ENCODE results near the gene IL18BP. TPM values are rescaled to one million over a fixed set of nuclear protein-coding genes. Genes with fewer than 3 reads are reported as not detected.

IL18BP gene
- total RNA-seq, 2 donors from 2014 or later: 0.59 to 3.0 TPM

- peaks cover 0 to 10% of the 10 kb centered on the region in 2 donors for H3K4me1 ChIP-seq
- H3K4me3 ChIP-seq: no peak overlapping the region
- H3K27ac ChIP-seq: no peak overlapping the region
- DNase-seq (ENCODE audit: low spot score): no peak
- H3K36me3 ChIP-seq: peaks cover 79% of the 10 kb centered on the region
- no peaks in the 10 kb centered on the region for H3K27me3 ChIP-seq
- no peaks in the 10 kb centered on the region for H3K9me3 ChIP-seq
- no peak for TF ChIP-seq CTCF (IDR thresholded peaks at IDR 0.05)
These were observed 6.0 kb downstream of the IL18BP start for GRCh38 chr11:72004515-72005346.

- H3K4me1 ChIP-seq: peaks cover 0 to 6% of the 10 kb centered on the region in 2 donors
- TF ChIP-seq CTCF (IDR thresholded peaks at IDR 0.05): no peak
- no peaks in the 10 kb centered on the region for H3K9me3 ChIP-seq
- no peak overlapping the region for H3K4me3 ChIP-seq
- H3K27me3 ChIP-seq: no peaks in the 10 kb centered on the region
- DNase-seq (ENCODE audit: low spot score): no peak
- H3K27ac ChIP-seq: no peak overlapping the region
- peaks cover 88% of the 10 kb centered on the region for H3K36me3 ChIP-seq
These were observed 6.9 kb downstream of the IL18BP start for GRCh38 chr11:72005347-72006260.

GRCh38 chr11:72006309-72007088 is 7.8 kb downstream of the IL18BP start:
- H3K4me1 ChIP-seq: peaks cover 0 to 13% of the 10 kb centered on the region in 2 donors
- H3K36me3 ChIP-seq: peaks cover 96% of the 10 kb centered on the region
- H3K4me3 ChIP-seq: no peak overlapping the region
- no peak overlapping the region for H3K27ac ChIP-seq
- no peaks in the 10 kb centered on the region for H3K9me3 ChIP-seq
- TF ChIP-seq CTCF (IDR thresholded peaks at IDR 0.05): no peak
- no peak for DNase-seq (ENCODE audit: low spot score)
- H3K27me3 ChIP-seq: no peaks in the 10 kb centered on the region

GRCh38 chr11:72007089-72007476 is 8.4 kb downstream of the IL18BP start:
- H3K27ac ChIP-seq: no peak overlapping the region

More at GRCh38 chr11:72007089-72007476, 8.4 kb downstream of the IL18BP start:
- peaks cover 100% of the 10 kb centered on the region for H3K36me3 ChIP-seq
- no peaks in the 10 kb centered on the region for H3K9me3 ChIP-seq
- no peaks in the 10 kb centered on the region for H3K27me3 ChIP-seq
- no peak for DNase-seq (ENCODE audit: low spot score)
- H3K4me3 ChIP-seq: no peak overlapping the region
- peaks cover 0 to 19% of the 10 kb centered on the region in 2 donors for H3K4me1 ChIP-seq
- TF ChIP-seq CTCF (IDR thresholded peaks at IDR 0.05): no peak
